HFF-Myc (cell line): ENCODE measurements around the gene NPY4R2.
"Not testable (repeated sequence)": the region's sequence is repeated elsewhere in the genome, so short reads cannot be mapped to it uniquely, and the experiment has no call there.

Experiments
- DNase-seq: peaks from one replicate; pipeline ENCODE4 v3.0.0-alpha.2; 2011; ENCODE audit warnings: low read depth; ENCODE audit errors: extremely low read depth
- H3K4me3 ChIP-seq: replicated peaks from 2 replicates; pipeline ENCODE4 v1.5.1; 2011; ENCODE audit warnings: low read depth, mild to moderate bottlenecking, control low read depth, low read length

NPY4R2 gene

GRCh38 chr10:47970047-47970446, 51.6 kb downstream of the NPY4R2 start:
- DNase-seq: peak; percentile 5
- not testable (repeated sequence) for H3K4me3 ChIP-seq

- not testable (repeated sequence) for H3K4me3 ChIP-seq, DNase-seq
These were observed 53.1 kb downstream of the NPY4R2 start for GRCh38 chr10:47971598-47971997.

- not testable (repeated sequence) for H3K4me3 ChIP-seq, DNase-seq
These were observed 53.6 kb downstream of the NPY4R2 start for GRCh38 chr10:47972077-47972476.
